H1 (cell line): Measurements from ENCODE around the gene LRRK1. TPM values are rescaled to one million over a fixed set of nuclear protein-coding genes. Genes with fewer than 3 reads are reported as not detected.
A peak's percentile ranks its signal among the peaks of the same experiment; 100 is the strongest.

Source experiments
- CHD7 ChIP-seq: fragments of 300-600 bp; sonication (generic); IDR thresholded peaks from 2 replicates; pipeline ENCODE4 v1.7.1; 2012; ENCODE audit warnings: low read length, moderate library complexity, mild to moderate bottlenecking, inconsistent platforms; ENCODE audit not compliant: insufficient replicate concordance
- CTBP2 ChIP-seq: IDR thresholded peaks from 2 replicates; pipeline ENCODE4 v1.7.0; 2011; ENCODE audit warnings: borderline replicate concordance, mild to moderate bottlenecking, moderate library complexity, mixed read lengths, low read length; ENCODE audit not compliant: insufficient read depth, insufficient read length
- PHF8 ChIP-seq: fragments of 200-600 bp; sonication (generic); conservative IDR thresholded peaks from 2 replicates; pipeline ENCODE4 v1.7.1; 2012; ENCODE audit warnings: low read depth, mild to moderate bottlenecking, inconsistent platforms, low read length, moderate library complexity
- POU5F1 ChIP-seq: IDR thresholded peaks from 2 replicates; pipeline ENCODE4 v1.6.1; 2011; ENCODE audit warnings: low read depth, mild to moderate bottlenecking, low read length, moderate library complexity
- RAD21 ChIP-seq, 2 experiments: IDR thresholded peaks in 1 of 2; conservative IDR thresholded peaks in 1 of 2; 2 replicates each; pipeline ENCODE4 v1.6.1; 2011; ENCODE audit warnings: low read depth in 2 of 2, low read length in 2 of 2, improper control_type of control experiment in 1 of 2, inconsistent platforms in 1 of 2, mild to moderate bottlenecking in 1 of 2, moderate library complexity in 1 of 2
- RBBP5 ChIP-seq: IDR thresholded peaks from 2 replicates; pipeline ENCODE4 v1.7.1; 2012; ENCODE audit warnings: low read depth, mild to moderate bottlenecking, inconsistent platforms, low read length, moderate library complexity, borderline replicate concordance
- SAP30 ChIP-seq: fragments of 300-600 bp; sonication (generic); IDR thresholded peaks from 2 replicates; pipeline ENCODE4 v1.7.1; 2012; ENCODE audit warnings: low read length, moderate library complexity, mild to moderate bottlenecking, inconsistent platforms; ENCODE audit not compliant: insufficient read depth, insufficient replicate concordance
- SP2 ChIP-seq: IDR thresholded peaks from 2 replicates; pipeline ENCODE4 v1.6.1; 2012; ENCODE audit warnings: mild to moderate bottlenecking, low read length, inconsistent platforms
- SP4 ChIP-seq: IDR thresholded peaks from 2 replicates; pipeline ENCODE4 v1.6.1; 2012; ENCODE audit warnings: low read length, inconsistent platforms
- polyA plus RNA-seq, 7 experiments: library from polyadenylated mRNA; depleted of rRNA in 3 of 7; stranded (reverse) in 5 of 7; unstranded in 2 of 7; fragments of >200 nt in 5 of 7; fragments of 200-250 nt in 2 of 7; gene quantifications; 1 replicate in 5 of 7; 2 replicates in 1 of 7; 4 replicates in 1 of 7; pipeline versions ENCODE4 v1.2.1 to v1.2.3, GENCODE V29; 2011 to 2013; ENCODE audit warnings: missing spikeins in 2 of 7, mixed read lengths in 2 of 7
- total RNA-seq: library from RNA; stranded (reverse); fragmentation: NEBNext Ultra II Directional; extraction: Animal tissue kit (Norgen Biotek cat#: 25700); gene quantifications from 2 replicates; pipeline ENCODE4 v1.2.1, GENCODE V29; 2021

Gene LRRK1
- total and polyA plus RNA-seq, 2 of the 8 experiments (the other 6 are each of a cell fraction or from before 2014, with no cell fraction given): 1.2 to 3.6 TPM

- TF ChIP-seq RAD21 (IDR thresholded peaks at IDR 0.05 in 1 of 2, conservative IDR thresholded peaks at IDR 0.05 in 1 of 2; ENCODE audit: low read depth in 2 of 2, low read length in 2 of 2) (peak; percentile 84 to 86), CTBP2 (no peak), SAP30 (no peak), SP2 (no peak), PHF8 (no peak), POU5F1 (no peak), CHD7 (no peak), RBBP5 (peak; percentile 44; the same call in 1 of the 2 replicates), SP4 (no peak)
Measured at GRCh38 chr15:100918034-100918689, 995 bp upstream of the LRRK1 start (continued).
